HepG2 (cell line): ENCODE measurements around the gene ZNF213. TPM values are rescaled to one million over a fixed set of nuclear protein-coding genes. Genes with fewer than 3 reads are reported as not detected.
A peak's percentile ranks its signal among the peaks of the same experiment; 100 is the strongest.

Experiments used
- AHDC1 ChIP-seq: sonication (generic); formaldehyde crosslinking; IDR thresholded peaks from 2 replicates; pipeline ENCODE4 v1.5.1; 2020; ENCODE audit warnings: mild to moderate bottlenecking, missing genetic modification reagents, borderline replicate concordance
- BRF2 ChIP-seq: sonication (generic); formaldehyde crosslinking; IDR thresholded peaks from 2 replicates; pipeline ENCODE4 v1.8.1; 2022; ENCODE audit warnings: mild to moderate bottlenecking, missing genetic modification reagents
- DR1 ChIP-seq: sonication (generic); formaldehyde crosslinking; IDR thresholded peaks from 2 replicates; pipeline ENCODE4 v1.8.0; 2021; ENCODE audit warnings: mild to moderate bottlenecking, missing genetic modification reagents, inconsistent platforms
- E2F1 ChIP-seq: sonication (generic); formaldehyde crosslinking; IDR thresholded peaks from 2 replicates; pipeline ENCODE4 v1.5.0; 2020; ENCODE audit warnings: missing genetic modification reagents
- GTF3A ChIP-seq: sonication (generic); formaldehyde crosslinking; conservative IDR thresholded peaks from 2 replicates; pipeline ENCODE4 v1.4.0; 2020; ENCODE audit warnings: mild to moderate bottlenecking, missing genetic modification reagents
- HOXA5 ChIP-seq: sonication (generic); formaldehyde crosslinking; IDR thresholded peaks from 2 replicates; pipeline ENCODE4 v1.4.0; 2020; ENCODE audit warnings: missing genetic modification reagents
- PHF8 ChIP-seq: sonication (generic); formaldehyde crosslinking; IDR thresholded peaks from 2 replicates; pipeline ENCODE4 v1.5.0; 2020; ENCODE audit warnings: missing genetic modification reagents
- SMARCE1 ChIP-seq: fragments of 450-650 bp; IDR thresholded peaks from 2 replicates; pipeline ENCODE4 v1.6.1; 2017; ENCODE audit warnings: borderline replicate concordance
- ZBTB25 ChIP-seq: IDR thresholded peaks from 2 replicates; pipeline ENCODE4 v1.6.1; 2018; ENCODE audit warnings: missing genetic modification reagents
- ZFP36L1 ChIP-seq: sonication (generic); formaldehyde crosslinking; IDR thresholded peaks from 2 replicates; pipeline ENCODE4 v1.8.0; 2022; ENCODE audit warnings: mild to moderate bottlenecking, missing genetic modification reagents, moderate library complexity
- ZNF530 ChIP-seq: sonication (generic); formaldehyde crosslinking; IDR thresholded peaks from 2 replicates; pipeline ENCODE4 v1.5.0; 2020; ENCODE audit warnings: low read depth, mild to moderate bottlenecking, missing genetic modification reagents
- ZNF720 ChIP-seq: sonication (generic); formaldehyde crosslinking; IDR thresholded peaks from 2 replicates; pipeline ENCODE4 v1.4.0; 2020; ENCODE audit warnings: missing genetic modification reagents
- polyA plus RNA-seq, 8 experiments: library from polyadenylated mRNA; depleted of rRNA in 3 of 8; stranded (reverse) in 7 of 8; unstranded in 1 of 8; fragments of >200 nt; fragmentation: Illumina TruSeq in 4 of 8; extraction: Trizol in 4 of 8; gene quantifications; 2 replicates each; pipeline versions ENCODE4 v1.2.1 to v1.2.3, GENCODE V29; 2011 to 2016; ENCODE audit warnings: low read depth in 4 of 8, missing spikeins in 1 of 8, mixed read lengths in 1 of 8; ENCODE audit not compliant: insufficient read depth in 1 of 8
- total RNA-seq, 5 experiments: library from RNA; depleted of rRNA; stranded (reverse); fragments of >200 nt; fragmentation: Illumina TruSeq; extraction: Trizol; gene quantifications; 2 replicates each; pipeline ENCODE4 v1.2.3, GENCODE V29; 2016; ENCODE audit warnings: low read depth in 1 of 5
- TF ChIP-seq, protein P1 (sequence below): sonication (generic); formaldehyde crosslinking; IDR thresholded peaks from 2 replicates; pipeline ENCODE4 v1.4.0; 2020; ENCODE audit warnings: missing genetic modification reagents, low read depth, mild to moderate bottlenecking, borderline replicate concordance
- TF ChIP-seq, protein P2 (sequence below): sonication (generic); formaldehyde crosslinking; conservative IDR thresholded peaks from 2 replicates; pipeline ENCODE4 v1.4.0; 2020; ENCODE audit warnings: missing genetic modification reagents
- TF ChIP-seq, protein P3 (sequence below): sonication (generic); formaldehyde crosslinking; IDR thresholded peaks from 2 replicates; pipeline ENCODE4 v1.4.0; 2020; ENCODE audit warnings: mild to moderate bottlenecking, missing genetic modification reagents

The ZNF213 gene
- total and polyA plus RNA-seq, 2 of the 13 experiments (the other 11 are each of a cell fraction or from before 2014, with no cell fraction given): 0.59 to 0.97 TPM

DNA sequence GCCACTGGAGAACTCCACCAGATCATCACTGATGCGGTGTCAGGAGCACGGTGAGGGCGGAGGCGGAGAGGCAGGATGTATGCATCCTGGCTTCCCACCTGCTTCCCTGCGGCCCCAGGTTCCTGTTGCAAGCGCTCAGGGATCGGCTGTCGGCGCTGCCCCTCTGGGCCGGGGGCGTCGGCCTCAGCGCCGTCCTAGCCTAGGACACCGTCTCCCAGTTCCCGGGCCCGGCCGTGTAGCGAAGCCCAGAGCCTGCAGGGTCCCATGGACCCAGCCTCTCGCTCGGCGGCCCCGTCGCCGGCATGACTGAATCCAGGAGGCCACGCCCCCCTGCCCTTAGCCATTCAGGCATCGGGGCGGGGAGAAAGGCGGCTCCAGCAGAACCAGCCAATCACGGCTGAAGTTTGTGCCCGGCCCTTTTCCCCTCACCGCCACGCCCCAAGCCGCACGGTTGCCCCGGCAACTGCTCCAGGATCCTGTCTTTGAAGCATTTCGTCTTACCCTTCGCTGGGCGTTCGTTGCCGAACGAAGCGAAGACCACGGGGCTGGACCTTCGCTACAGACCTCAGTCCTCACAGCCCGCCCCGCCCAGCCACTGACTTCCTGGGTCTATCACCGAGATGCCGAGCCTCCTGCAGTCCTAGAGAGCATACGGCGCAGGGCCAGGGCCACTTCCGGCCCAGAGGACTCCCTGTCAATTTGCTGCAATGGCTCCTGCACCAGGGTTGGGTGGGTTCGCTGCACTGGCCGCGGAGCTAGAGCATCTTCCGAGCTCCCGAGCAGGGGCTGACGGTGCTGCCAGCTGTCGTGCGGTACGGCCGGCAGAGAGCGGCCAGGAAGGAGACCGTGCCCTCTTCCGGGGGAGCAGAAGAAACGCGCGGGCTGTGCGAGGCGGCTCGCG lies 10.6 kb upstream of the ZNF213 start (continued):
- TF ChIP-seq AHDC1 (CRISPR knock-in tag) (no peak), SMARCE1 (no peak), ZNF530 (CRISPR knock-in tag) (no peak), E2F1 (CRISPR knock-in tag) (0 out of 2 replicates have a peak, but pooled peaks have one; percentile 11), PHF8 (CRISPR knock-in tag) (peak; percentile 61; the same call in 1 of the 2 replicates), GTF3A (CRISPR knock-in tag) (no peak), HOXA5 (CRISPR knock-in tag) (peak; percentile 58; the same call in 1 of the 2 replicates), DR1 (peak; percentile 76; the same call in 1 of the 2 replicates), ZNF720 (no peak), BRF2 (CRISPR knock-in tag) (no peak), ZFP36L1 (CRISPR knock-in tag) (0 out of 2 replicates have a peak, but pooled peaks have one; percentile 14), ZBTB25 (no peak; the same call in 1 of the 2 replicates)
- TF ChIP-seq, protein P1, sequence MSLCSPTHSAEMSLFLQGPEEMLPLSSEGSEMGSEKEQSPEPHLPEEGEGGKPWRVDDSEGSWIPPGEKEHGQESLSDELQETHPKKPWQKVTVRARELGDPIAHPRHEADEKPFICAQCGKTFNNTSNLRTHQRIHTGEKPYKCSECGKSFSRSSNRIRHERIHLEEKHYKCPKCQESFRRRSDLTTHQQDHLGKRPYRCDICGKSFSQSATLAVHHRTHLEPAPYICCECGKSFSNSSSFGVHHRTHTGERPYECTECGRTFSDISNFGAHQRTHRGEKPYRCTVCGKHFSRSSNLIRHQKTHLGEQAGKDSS (CRISPR knock-in tag): no peak
- TF ChIP-seq, protein P2, sequence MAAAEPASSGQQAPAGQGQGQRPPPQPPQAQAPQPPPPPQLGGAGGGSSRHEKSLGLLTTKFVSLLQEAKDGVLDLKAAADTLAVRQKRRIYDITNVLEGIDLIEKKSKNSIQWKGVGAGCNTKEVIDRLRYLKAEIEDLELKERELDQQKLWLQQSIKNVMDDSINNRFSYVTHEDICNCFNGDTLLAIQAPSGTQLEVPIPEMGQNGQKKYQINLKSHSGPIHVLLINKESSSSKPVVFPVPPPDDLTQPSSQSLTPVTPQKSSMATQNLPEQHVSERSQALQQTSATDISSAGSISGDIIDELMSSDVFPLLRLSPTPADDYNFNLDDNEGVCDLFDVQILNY (CRISPR knock-in tag): no peak
- TF ChIP-seq, protein P3, sequence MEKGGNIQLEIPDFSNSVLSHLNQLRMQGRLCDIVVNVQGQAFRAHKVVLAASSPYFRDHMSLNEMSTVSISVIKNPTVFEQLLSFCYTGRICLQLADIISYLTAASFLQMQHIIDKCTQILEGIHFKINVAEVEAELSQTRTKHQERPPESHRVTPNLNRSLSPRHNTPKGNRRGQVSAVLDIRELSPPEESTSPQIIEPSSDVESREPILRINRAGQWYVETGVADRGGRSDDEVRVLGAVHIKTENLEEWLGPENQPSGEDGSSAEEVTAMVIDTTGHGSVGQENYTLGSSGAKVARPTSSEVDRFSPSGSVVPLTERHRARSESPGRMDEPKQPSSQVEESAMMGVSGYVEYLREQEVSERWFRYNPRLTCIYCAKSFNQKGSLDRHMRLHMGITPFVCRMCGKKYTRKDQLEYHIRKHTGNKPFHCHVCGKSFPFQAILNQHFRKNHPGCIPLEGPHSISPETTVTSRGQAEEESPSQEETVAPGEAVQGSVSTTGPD (CRISPR knock-in tag): no peak
